ENCODE measurements around the gene ECHS1. TPM values are rescaled to one million over a fixed set of nuclear protein-coding genes. Genes with fewer than 3 reads are reported as not detected.

ECHS1 gene
- total and polyA plus RNA-seq, 9 of the 15 experiments (the other 6 are each of a cell fraction or from before 2014, with no cell fraction given): 16.6 to 100 (median 68.1) TPM

DNA sequence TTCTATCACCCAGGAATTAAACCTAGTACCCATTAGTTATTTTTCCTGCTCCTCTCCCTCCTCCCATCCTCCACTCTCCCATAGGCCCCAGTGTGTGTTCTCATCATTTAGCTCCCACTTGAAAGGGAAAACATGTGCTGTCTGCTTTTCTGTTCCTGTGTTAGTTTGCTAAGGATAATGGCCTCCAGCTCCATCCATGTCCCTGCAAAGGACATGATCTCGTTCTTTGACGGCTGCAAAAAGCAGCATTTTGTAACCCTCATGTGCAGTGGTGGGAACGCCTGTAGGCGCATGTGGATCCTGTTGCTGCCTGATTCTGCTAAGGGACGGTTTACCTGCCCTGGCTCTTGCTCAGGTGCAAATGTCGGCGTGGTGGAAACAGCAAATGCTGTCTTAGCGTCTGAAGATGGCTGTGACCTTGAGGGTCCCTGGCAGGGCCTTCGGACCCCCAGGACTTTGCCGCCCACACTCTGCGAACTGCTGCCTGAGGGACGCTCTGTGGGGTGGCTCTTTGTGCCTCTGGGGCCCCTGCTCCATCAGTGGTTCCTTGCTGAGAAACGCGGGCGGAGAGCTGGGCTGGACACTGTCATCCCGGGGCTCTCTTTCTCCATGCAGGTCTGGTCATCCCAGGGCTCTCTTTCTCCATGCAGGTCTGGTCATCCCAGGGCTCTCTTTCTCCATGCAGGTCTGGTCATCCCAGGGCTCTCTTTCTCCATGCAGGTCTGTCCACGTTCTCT, 15.2 kb upstream of the ECHS1 start (continued):
- TF ChIP-seq, protein P1, sequence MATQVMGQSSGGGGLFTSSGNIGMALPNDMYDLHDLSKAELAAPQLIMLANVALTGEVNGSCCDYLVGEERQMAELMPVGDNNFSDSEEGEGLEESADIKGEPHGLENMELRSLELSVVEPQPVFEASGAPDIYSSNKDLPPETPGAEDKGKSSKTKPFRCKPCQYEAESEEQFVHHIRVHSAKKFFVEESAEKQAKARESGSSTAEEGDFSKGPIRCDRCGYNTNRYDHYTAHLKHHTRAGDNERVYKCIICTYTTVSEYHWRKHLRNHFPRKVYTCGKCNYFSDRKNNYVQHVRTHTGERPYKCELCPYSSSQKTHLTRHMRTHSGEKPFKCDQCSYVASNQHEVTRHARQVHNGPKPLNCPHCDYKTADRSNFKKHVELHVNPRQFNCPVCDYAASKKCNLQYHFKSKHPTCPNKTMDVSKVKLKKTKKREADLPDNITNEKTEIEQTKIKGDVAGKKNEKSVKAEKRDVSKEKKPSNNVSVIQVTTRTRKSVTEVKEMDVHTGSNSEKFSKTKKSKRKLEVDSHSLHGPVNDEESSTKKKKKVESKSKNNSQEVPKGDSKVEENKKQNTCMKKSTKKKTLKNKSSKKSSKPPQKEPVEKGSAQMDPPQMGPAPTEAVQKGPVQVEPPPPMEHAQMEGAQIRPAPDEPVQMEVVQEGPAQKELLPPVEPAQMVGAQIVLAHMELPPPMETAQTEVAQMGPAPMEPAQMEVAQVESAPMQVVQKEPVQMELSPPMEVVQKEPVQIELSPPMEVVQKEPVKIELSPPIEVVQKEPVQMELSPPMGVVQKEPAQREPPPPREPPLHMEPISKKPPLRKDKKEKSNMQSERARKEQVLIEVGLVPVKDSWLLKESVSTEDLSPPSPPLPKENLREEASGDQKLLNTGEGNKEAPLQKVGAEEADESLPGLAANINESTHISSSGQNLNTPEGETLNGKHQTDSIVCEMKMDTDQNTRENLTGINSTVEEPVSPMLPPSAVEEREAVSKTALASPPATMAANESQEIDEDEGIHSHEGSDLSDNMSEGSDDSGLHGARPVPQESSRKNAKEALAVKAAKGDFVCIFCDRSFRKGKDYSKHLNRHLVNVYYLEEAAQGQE (IDR thresholded peaks at IDR 0.05; ENCODE audit: borderline replicate concordance): no peak
- TF ChIP-seq, protein P1 (CRISPR knock-in tag; IDR thresholded peaks at IDR 0.05; ENCODE audit: low read depth): no peak
- TF ChIP-seq RBBP5 (IDR thresholded peaks at IDR 0.05; ENCODE audit: borderline replicate concordance, insufficient read depth, low read length, poor library complexity, severe bottlenecking): peak; percentile 20
- no peak for TF ChIP-seq ZBTB49 (CRISPR knock-in tag; IDR thresholded peaks at IDR 0.05; ENCODE audit: borderline replicate concordance)
- no peak for TF ChIP-seq ATF4 (CRISPR knock-in tag; IDR thresholded peaks at IDR 0.05)
- TF ChIP-seq, protein P2, sequence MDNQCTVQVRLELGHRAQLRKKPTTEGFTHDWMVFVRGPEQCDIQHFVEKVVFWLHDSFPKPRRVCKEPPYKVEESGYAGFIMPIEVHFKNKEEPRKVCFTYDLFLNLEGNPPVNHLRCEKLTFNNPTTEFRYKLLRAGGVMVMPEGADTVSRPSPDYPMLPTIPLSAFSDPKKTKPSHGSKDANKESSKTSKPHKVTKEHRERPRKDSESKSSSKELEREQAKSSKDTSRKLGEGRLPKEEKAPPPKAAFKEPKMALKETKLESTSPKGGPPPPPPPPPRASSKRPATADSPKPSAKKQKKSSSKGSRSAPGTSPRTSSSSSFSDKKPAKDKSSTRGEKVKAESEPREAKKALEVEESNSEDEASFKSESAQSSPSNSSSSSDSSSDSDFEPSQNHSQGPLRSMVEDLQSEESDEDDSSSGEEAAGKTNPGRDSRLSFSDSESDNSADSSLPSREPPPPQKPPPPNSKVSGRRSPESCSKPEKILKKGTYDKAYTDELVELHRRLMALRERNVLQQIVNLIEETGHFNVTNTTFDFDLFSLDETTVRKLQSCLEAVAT (IDR thresholded peaks at IDR 0.05): 0 out of 4 replicates have a peak, but pooled peaks have one; percentile 20 to 36
- peak; percentile 26; the same call in 1 of the 2 replicates for TF ChIP-seq PHF8 (IDR thresholded peaks at IDR 0.05; ENCODE audit: borderline replicate concordance, low read length)
- TF ChIP-seq ZNF644 (tag; IDR thresholded peaks at IDR 0.05; ENCODE audit: low read depth): no peak
- TF ChIP-seq ZNF263 (CRISPR knock-in tag; IDR thresholded peaks at IDR 0.05; ENCODE audit: borderline replicate concordance): peak; percentile 85
- TF ChIP-seq CREM (IDR thresholded peaks at IDR 0.05; ENCODE audit: low read depth): peak; percentile 43; the same call in 1 of the 2 replicates
- no peak for TF ChIP-seq CEBPG (CRISPR knock-in tag; IDR thresholded peaks at IDR 0.05)
- no peak for TF ChIP-seq CEBPG (tag; conservative IDR thresholded peaks at IDR 0.05 in 1 of 2, IDR thresholded peaks at IDR 0.05 in 1 of 2)
- TF ChIP-seq NFE2L1 (tag; IDR thresholded peaks at IDR 0.05; ENCODE audit: borderline replicate concordance, low read depth): no peak
